Skin epidermis (tissue), 12 donors: ENCODE results near the gene ATP2B2.
"Not testable (repeated sequence)": the region's sequence is repeated elsewhere in the genome, so short reads cannot be mapped to it uniquely, and the experiment has no call there.

Source experiments
- H3K27ac ChIP-seq, 21 experiments: fragments of 200-600 bp; sonication (generic) in 11 of 21; one replicate each; pipeline ENCODE4 v1.5.0; 2020; ENCODE audit warnings: mild to moderate bottlenecking in 3 of 21, inconsistent platforms in 2 of 21, moderate library complexity in 2 of 21
- H3K4me3 ChIP-seq, 7 experiments: fragments of 200-600 bp; sonication (generic) in 2 of 7; one replicate each; pipeline ENCODE4 v1.5.0; 2020; ENCODE audit warnings: inconsistent platforms in 2 of 7, mild to moderate bottlenecking in 2 of 7, moderate library complexity in 1 of 7

Gene ATP2B2

GRCh38 chr3:10305331-10305902 is 200.0 kb downstream of the ATP2B2 start:
- H3K27ac ChIP-seq = no peak overlapping the region
- H3K4me3 ChIP-seq = no peak overlapping the region

- Histone ChIP-seq H3K27ac (no peak overlapping the region), H3K4me3 (no peak overlapping the region)
These were observed 200.5 kb downstream of the ATP2B2 start for GRCh38 chr3:10304905-10305304.

- Histone ChIP-seq H3K4me3 (no peak overlapping the region), H3K27ac (no peak overlapping the region)
These were observed 201.6 kb downstream of the ATP2B2 start for GRCh38 chr3:10303785-10304184.

GRCh38 chr3:10303105-10303504 is 202.3 kb downstream of the ATP2B2 start:
- no peak overlapping the region for H3K4me3 ChIP-seq
- no peak overlapping the region for H3K27ac ChIP-seq

GRCh38 chr3:10300087-10300486 is 205.3 kb downstream of the ATP2B2 start:
- H3K4me3 ChIP-seq = no peak overlapping the region

GRCh38 chr3:10299679-10300078 is 205.7 kb downstream of the ATP2B2 start:
- Histone ChIP-seq H3K4me3 (no peak overlapping the region), H3K27ac (peak overlapping the region in 1 of 21 experiments; percentile 50)

More at GRCh38 chr3:10300087-10300486, 205.3 kb downstream of the ATP2B2 start:
- H3K27ac ChIP-seq = no peak overlapping the region

GRCh38 chr3:10299175-10299574 is 206.2 kb downstream of the ATP2B2 start:
- Histone ChIP-seq H3K27ac (peak overlapping the region in 1 of 21 experiments; percentile 50), H3K4me3 (no peak overlapping the region)

- H3K4me3 ChIP-seq, H3K27ac ChIP-seq: not testable (repeated sequence)
These were observed 207.3 kb downstream of the ATP2B2 start for GRCh38 chr3:10298064-10298463.

GRCh38 chr3:10294030-10294586 is 211.3 kb downstream of the ATP2B2 start:
- no peak overlapping the region for H3K4me3 ChIP-seq

GRCh38 chr3:10292505-10293419 is 212.6 kb downstream of the ATP2B2 start, which contains the start of gene GHRL:
Gene GHRL, minus strand, starts transcription at chr3:10292947. Its CDS starts 2,767 bp downstream, at chr3:10290180.
- no peak within 1 kb of the TSS for H3K4me3 ChIP-seq
- peak within 1 kb of the TSS in 13 of 21 experiments; percentile 8 to 60 (median 35) for H3K27ac ChIP-seq

More at GRCh38 chr3:10294030-10294586, 211.3 kb downstream of the ATP2B2 start:
- peak overlapping the region in 3 of 21 experiments; percentile 11 to 33 (median 14) for H3K27ac ChIP-seq

- no peak overlapping the region for H3K4me3 ChIP-seq
- H3K27ac ChIP-seq = no peak overlapping the region
These were observed 213.7 kb downstream of the ATP2B2 start for GRCh38 chr3:10291641-10292040.

- Histone ChIP-seq H3K27ac (no peak overlapping the region), H3K4me3 (no peak overlapping the region)
These were observed 214.8 kb downstream of the ATP2B2 start for GRCh38 chr3:10290481-10291176.

GRCh38 chr3:10289787-10290355 is 215.5 kb downstream of the ATP2B2 start:
- no peak overlapping the region for H3K27ac ChIP-seq

GRCh38 chr3:10289077-10289476 is 216.3 kb downstream of the ATP2B2 start:
- Histone ChIP-seq H3K4me3 (no peak overlapping the region), H3K27ac (no peak overlapping the region)

More at GRCh38 chr3:10289787-10290355, 215.5 kb downstream of the ATP2B2 start:
- H3K4me3 ChIP-seq = no peak overlapping the region

- Histone ChIP-seq H3K27ac (no peak overlapping the region), H3K4me3 (no peak overlapping the region)
These were observed 216.8 kb downstream of the ATP2B2 start for GRCh38 chr3:10288575-10288960.

- no peak overlapping the region for H3K4me3 ChIP-seq
- no peak overlapping the region for H3K27ac ChIP-seq
These were observed 217.3 kb downstream of the ATP2B2 start for GRCh38 chr3:10287936-10288574.

GRCh38 chr3:10286596-10287295 is 218.6 kb downstream of the ATP2B2 start:
- Histone ChIP-seq H3K27ac (peak overlapping the region in 3 of 21 experiments; percentile 1 to 69 (median 55)), H3K4me3 (no peak overlapping the region)

- H3K27ac ChIP-seq = peak overlapping the region in 4 of 21 experiments; percentile 5 to 69 (median 38)
- H3K4me3 ChIP-seq = no peak overlapping the region
These were observed 219.3 kb downstream of the ATP2B2 start for GRCh38 chr3:10286133-10286524.
